Activated CD8-positive, alpha-beta T cell treated with anti-CD3 and anti-CD28 coated beads, Interleukin-2, amount 10 ng/mL, durations not matched to agents 7 days and 5 days (primary cell): Measurements from ENCODE around the gene MRGPRX3. TPM values are rescaled to one million over a fixed set of nuclear protein-coding genes. Genes with fewer than 3 reads are reported as not detected.

Source experiments
- ATAC-seq: fragments of 150-1000 bp; cut with Tn5 transposase; one replicate; pipeline ENCODE4 v1.10.0; 2021; ENCODE audit warnings: moderate library complexity
- CTCF ChIA-PET: fragments of 350-600 bp; sonication (Branson Sonifier 250); formaldehyde crosslinking; loops from one replicate; lab custom pipeline; 2021; ENCODE audit warnings: antibody characterized with exemption; lab: Charles Lee
- POLR2A ChIA-PET: fragments of 350-600 bp; sonication (Branson Sonifier 250); formaldehyde crosslinking; loops from one replicate; lab custom pipeline; 2021; ENCODE audit warnings: antibody characterized with exemption; lab: Charles Lee
- DNase-seq: peaks from one replicate; pipeline ENCODE4 v3.0.0-alpha.2; 2020
- H3K27ac Mint-ChIP-seq: one replicate; pipeline ENCODE4 v1.8.0; 2021; ENCODE audit warnings: mild to moderate bottlenecking, mixed read lengths
- H3K27me3 Mint-ChIP-seq: one replicate; pipeline ENCODE4 v1.8.0; 2021; ENCODE audit warnings: low read depth, mixed read lengths
- H3K36me3 Mint-ChIP-seq: one replicate; pipeline ENCODE4 v1.8.0; 2021; ENCODE audit warnings: low read depth, mixed read lengths
- H3K4me1 Mint-ChIP-seq: one replicate; pipeline ENCODE4 v1.8.0; 2021; ENCODE audit warnings: low read depth, mixed read lengths
- H3K4me3 Mint-ChIP-seq: one replicate; pipeline ENCODE4 v1.8.0; 2021; ENCODE audit warnings: mild to moderate bottlenecking, mixed read lengths
- H3K9me3 Mint-ChIP-seq: one replicate; pipeline ENCODE4 v1.8.0; 2022; ENCODE audit warnings: mixed read lengths; ENCODE audit not compliant: insufficient read depth
- total RNA-seq, 2 experiments: library from RNA; stranded (reverse); gene quantifications; one replicate each; pipeline ENCODE4 v1.2.3, GENCODE V29; 2021

Gene MRGPRX3
- total RNA-seq, 2 experiments from 2014 or later: not detected

- ChIA-PET POLR2A (no interaction called here), CTCF (interaction anchor here (0.6 kb wide), 1 partner anchor 161 kb away, joined by 3 read pairs; no protein-coding TSS in a partner anchor)
- no peaks in the 10 kb centered on the region for H3K36me3 Mint-ChIP-seq
- H3K9me3 Mint-ChIP-seq: no peaks in the 10 kb centered on the region
- H3K4me1 Mint-ChIP-seq: no peaks in the 10 kb centered on the region
- peaks cover 16% of the 10 kb centered on the region for H3K27me3 Mint-ChIP-seq
- no peak for DNase-seq
- no peak overlapping the region for H3K4me3 Mint-ChIP-seq
- H3K27ac Mint-ChIP-seq: no peak overlapping the region
- ATAC-seq: no peak
Measured at GRCh38 chr11:18171377-18172000, 39.1 kb downstream of the MRGPRX3 start.

GRCh38 chr11:18172666-18173065 lies 40.3 kb downstream of the MRGPRX3 start, which contains the start of gene MRGPRX4:
Gene MRGPRX4, plus strand, starts transcription at chr11:18172837. Its CDS starts 420 bp downstream, at chr11:18173257.
- no peak for DNase-seq
- no peak within 1 kb of the TSS for H3K27ac Mint-ChIP-seq
- H3K4me1 Mint-ChIP-seq: no peaks in the 10 kb centered on the region
- POLR2A ChIA-PET: no interaction called here
- peaks cover 14% of the 10 kb centered on the region for H3K27me3 Mint-ChIP-seq
- H3K4me3 Mint-ChIP-seq: no peak within 1 kb of the TSS
- no peaks in the 10 kb centered on the region for H3K9me3 Mint-ChIP-seq
- H3K36me3 Mint-ChIP-seq: no peaks in the 10 kb centered on the region
- no peak for ATAC-seq
- CTCF ChIA-PET: no interaction called here

GRCh38 chr11:18173225-18173866 lies 41.0 kb downstream of the MRGPRX3 start:
- no peak overlapping the region for H3K4me3 Mint-ChIP-seq
- H3K36me3 Mint-ChIP-seq: no peaks in the 10 kb centered on the region
- no peak overlapping the region for H3K27ac Mint-ChIP-seq
- POLR2A ChIA-PET: no interaction called here
- ATAC-seq: no peak
- no peak for DNase-seq
- H3K27me3 Mint-ChIP-seq: peaks cover 14% of the 10 kb centered on the region
- H3K4me1 Mint-ChIP-seq: no peaks in the 10 kb centered on the region
- H3K9me3 Mint-ChIP-seq: no peaks in the 10 kb centered on the region
- CTCF ChIA-PET: no interaction called here

Other genes with a start within 250 kb of the MRGPRX3 start
- gene SERGEF, start 119.5 kb upstream of the MRGPRX3 start, total RNA-seq: 10 to 100 TPM; 31.9 to 35.4 TPM
- under 1 TPM; 0.21 to 0.55 TPM for gene TPH1, start 86.3 kb upstream of the MRGPRX3 start, total RNA-seq
- gene SAAL1, start 26.5 kb upstream of the MRGPRX3 start, total RNA-seq: 10 to 100 TPM; 31.4 to 32.2 TPM
- not detected for gene MRGPRX4, start 40.3 kb downstream of the MRGPRX3 start, total RNA-seq
- gene SAA4, start 104.2 kb downstream of the MRGPRX3 start, total RNA-seq: not detected
- gene SAA2, start 116.1 kb downstream of the MRGPRX3 start, total RNA-seq: not detected
- gene SAA1, start 133.7 kb downstream of the MRGPRX3 start, total RNA-seq: not detected
- 10 to 100 TPM; 15.8 to 18.0 TPM for gene HPS5, start 189.6 kb downstream of the MRGPRX3 start, total RNA-seq
- gene GTF2H1, start 190.0 kb downstream of the MRGPRX3 start, total RNA-seq: 10 to 100 TPM; 47.2 to 47.8 TPM